NK-92 treated with Interleukin-12 subunit alpha and Interleukin-12 subunit beta, amount 100 ng/mL, for 24 hours (cell line): ENCODE results near the gene MAML3.

Source experiments
- DNase-seq: peaks from one replicate; lab custom pipeline; 2025; lab: John Stamatoyannopoulos, UW

MAML3 gene

GRCh38 chr4:140099983-140100382, 54.0 kb downstream of the MAML3 start:
- DNase-seq: no peak

- DNase-seq: no peak
Measured at GRCh38 chr4:140098455-140099160, 55.4 kb downstream of the MAML3 start.

- no peak for DNase-seq
Measured at GRCh38 chr4:140097572-140097971, 56.4 kb downstream of the MAML3 start.

- no peak for DNase-seq
Measured at GRCh38 chr4:140096921-140097320, 57.1 kb downstream of the MAML3 start.

GRCh38 chr4:140096483-140096861, 57.5 kb downstream of the MAML3 start:
- no peak for DNase-seq

- peak; percentile 11 for DNase-seq
Measured at GRCh38 chr4:140095694-140096482, 58.1 kb downstream of the MAML3 start.

GRCh38 chr4:140094438-140095420, 59.3 kb downstream of the MAML3 start:
- DNase-seq: no peak

- DNase-seq: no peak
Measured at GRCh38 chr4:140092094-140092851, 61.7 kb downstream of the MAML3 start.

- no peak for DNase-seq
Measured at GRCh38 chr4:140091305-140091704, 62.7 kb downstream of the MAML3 start.

GRCh38 chr4:140090215-140090731, 63.7 kb downstream of the MAML3 start:
- no peak for DNase-seq

- no peak for DNase-seq
Measured at GRCh38 chr4:140089216-140089615, 64.8 kb downstream of the MAML3 start.

GRCh38 chr4:140088323-140088967, 65.5 kb downstream of the MAML3 start:
- no peak for DNase-seq

GRCh38 chr4:140085881-140086280, 68.1 kb downstream of the MAML3 start:
- no peak for DNase-seq

GRCh38 chr4:140085062-140085622, 68.8 kb downstream of the MAML3 start:
- DNase-seq: no peak

- no peak for DNase-seq
Measured at GRCh38 chr4:140084385-140084784, 69.6 kb downstream of the MAML3 start.

GRCh38 chr4:140082391-140082755, 71.6 kb downstream of the MAML3 start:
- no peak for DNase-seq

- no peak for DNase-seq
Measured at GRCh38 chr4:140081641-140082390, 72.2 kb downstream of the MAML3 start.

- DNase-seq: no peak
Measured at GRCh38 chr4:140080883-140081282, 73.1 kb downstream of the MAML3 start.

- DNase-seq: no peak
Measured at GRCh38 chr4:140078366-140078765, 75.6 kb downstream of the MAML3 start.

- DNase-seq: no peak
Measured at GRCh38 chr4:140076307-140076706, 77.7 kb downstream of the MAML3 start.
